Stimulated activated CD8-positive, alpha-beta memory T cell treated with anti-CD3 and anti-CD28 coated beads, Interleukin-15, amount 100 ng/mL, for 4 hours (primary cell): ENCODE results near the gene MSH2.

ENCODE experiments used
- DNase-seq, 2 donors: peaks; one replicate each; pipeline ENCODE4 v3.0.0-alpha.2; 2020; ENCODE audit warnings: low read depth in 2 of 2

MSH2 gene

DNA sequence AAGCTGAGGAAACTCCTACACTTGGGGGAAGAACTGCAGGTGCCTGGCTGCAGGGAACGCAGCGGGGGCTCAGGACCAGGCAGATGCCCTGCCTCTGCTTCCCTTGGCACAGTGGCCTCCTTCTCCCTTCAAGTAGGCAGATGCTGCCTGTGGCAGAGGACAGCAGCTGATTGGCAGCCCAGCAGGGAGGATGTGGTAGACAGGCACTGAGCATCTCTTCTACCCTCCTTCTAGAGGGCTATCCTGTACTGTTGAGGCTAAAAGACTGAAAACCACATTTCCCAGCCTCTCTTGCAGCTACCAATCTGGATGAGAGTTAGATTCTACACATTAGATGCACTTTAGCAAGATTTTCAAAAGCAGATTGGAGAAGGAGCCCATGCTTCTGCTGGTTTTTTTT is 105.7 kb downstream of the MSH2 start:
- no peak for DNase-seq

GRCh38 chr2:47509250-47509649 is 106.3 kb downstream of the MSH2 start:
- no peak for DNase-seq

DNA sequence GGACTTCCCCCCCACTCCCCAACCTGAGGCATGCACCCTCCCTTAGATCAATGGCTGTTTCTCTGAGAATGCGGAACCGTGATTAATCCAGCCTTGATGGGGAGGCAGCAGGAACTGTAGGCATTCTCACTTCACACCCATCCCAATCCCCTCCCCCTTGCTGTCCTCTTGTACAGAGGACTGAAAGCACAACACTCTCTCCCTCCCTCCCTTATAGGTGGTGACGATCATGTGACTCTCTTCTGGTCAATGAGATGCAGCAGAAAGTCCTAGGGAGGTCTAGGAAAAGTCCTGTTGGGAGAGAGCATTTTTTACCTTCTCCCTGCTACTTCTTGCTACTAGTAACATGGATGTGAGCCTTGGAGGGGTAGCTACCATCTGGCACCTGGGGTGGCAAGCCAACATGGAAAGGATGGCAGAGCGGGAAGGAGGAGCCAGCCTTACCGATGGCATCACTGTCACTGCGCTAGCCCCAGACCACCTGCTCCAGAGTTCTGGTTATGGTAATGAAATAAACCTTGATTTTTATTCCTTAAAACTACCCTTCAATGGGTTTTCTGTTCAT is 106.9 kb downstream of the MSH2 start:
- no peak for DNase-seq

DNA sequence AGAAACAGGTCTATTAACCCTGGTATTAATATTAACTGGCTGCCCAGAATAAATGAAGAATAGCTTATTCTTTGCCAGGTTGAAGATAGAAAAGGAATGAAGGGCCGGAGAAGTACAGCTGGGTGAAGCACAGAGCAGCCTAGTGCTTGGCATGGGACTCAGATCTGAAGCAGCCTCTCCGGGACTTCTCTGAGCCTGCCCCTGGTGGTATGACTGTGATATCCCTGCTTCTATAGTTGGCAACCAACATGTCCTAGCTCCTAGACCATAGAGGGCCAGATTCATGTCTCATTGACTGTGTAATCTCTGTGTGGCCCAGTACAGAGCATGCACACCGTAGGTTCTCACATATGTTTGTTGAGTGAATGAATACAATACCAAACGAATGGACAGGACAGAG is 107.8 kb downstream of the MSH2 start:
- DNase-seq, result no peak

DNA sequence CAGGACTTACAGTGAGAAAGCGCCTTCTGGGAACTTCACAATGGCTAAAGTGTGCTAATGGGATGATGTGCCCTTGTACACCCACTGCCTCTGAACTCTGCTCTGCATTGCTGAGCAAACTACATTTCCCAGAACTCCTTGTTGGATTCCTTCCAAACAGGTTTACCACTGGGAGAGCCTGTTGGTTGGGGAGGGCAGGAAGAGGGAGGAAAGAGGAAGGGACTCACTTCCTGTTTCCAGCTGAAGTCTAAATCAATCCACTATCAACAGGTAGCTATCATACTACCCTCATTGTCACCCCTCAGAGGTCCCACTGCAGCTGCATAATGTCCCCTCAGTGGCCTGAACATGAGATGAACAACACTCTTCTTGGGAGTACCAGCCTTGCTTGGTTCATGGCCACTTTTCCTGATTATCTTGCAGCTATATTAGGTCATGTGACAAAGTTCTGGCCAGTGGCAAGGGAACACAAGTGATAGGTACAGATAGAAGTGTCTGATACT is 109.7 kb downstream of the MSH2 start:
- DNase-seq, result no peak

GRCh38 chr2:47513981-47514520 is 111.1 kb downstream of the MSH2 start:
- no peak for DNase-seq

DNA sequence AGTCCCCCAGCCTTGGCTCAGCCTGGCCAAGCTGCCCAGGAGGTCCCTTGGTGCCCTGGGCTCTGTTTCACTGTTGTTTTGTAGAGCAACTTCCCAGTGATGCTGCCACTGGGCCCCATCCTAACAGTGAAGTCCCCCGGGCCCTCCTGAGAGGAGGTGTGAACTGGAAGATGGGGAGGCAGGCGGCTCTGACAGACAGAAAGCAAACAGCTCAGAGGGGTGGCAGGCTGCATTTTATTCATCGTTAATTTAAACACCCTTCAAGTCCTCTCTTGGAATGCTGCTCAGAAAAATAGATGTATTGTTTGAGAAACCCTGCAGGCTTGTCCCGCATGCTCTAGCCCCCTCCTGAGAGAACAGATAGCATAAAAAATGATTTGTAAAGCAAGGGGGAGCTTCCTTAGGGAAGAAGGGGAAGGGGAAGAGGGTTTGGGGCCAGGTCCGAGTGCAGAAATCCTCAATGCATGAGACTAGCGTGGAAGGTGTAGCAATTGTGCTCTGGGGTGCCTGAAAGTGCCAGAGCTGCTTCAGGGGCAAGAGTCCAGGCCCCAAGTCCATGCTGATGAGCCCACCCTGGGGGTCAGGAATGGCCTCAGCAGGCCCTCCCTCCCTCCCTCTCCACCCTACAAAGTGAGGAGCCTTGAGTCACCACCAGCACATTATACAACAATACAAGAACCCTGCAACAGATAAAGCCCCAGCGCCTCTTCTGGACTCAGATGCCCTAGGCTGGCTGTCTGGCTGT is 113.6 kb downstream of the MSH2 start:
- no peak for DNase-seq

- no peak for DNase-seq
These were observed 115.7 kb downstream of the MSH2 start for GRCh38 chr2:47518497-47519146.

DNA sequence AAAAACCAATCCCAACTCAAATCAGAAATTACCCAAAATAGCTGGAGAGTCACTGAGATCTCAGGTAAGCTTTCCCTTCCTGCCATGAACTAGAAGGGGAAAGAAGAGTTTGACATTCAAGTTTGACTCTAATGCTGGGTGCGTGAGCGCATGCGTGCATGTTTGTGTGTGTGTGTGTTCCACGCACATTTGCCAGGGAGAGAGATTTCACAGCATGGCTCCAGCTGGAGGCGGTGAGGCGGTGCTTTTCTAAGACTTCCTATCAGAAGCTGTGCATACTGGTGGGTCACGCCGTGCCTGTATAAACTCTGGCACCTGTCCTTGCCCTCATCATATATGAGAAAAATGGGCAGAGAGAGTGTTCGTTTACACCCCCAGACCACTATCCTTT is 116.2 kb downstream of the MSH2 start:
- DNase-seq, result no peak

DNA sequence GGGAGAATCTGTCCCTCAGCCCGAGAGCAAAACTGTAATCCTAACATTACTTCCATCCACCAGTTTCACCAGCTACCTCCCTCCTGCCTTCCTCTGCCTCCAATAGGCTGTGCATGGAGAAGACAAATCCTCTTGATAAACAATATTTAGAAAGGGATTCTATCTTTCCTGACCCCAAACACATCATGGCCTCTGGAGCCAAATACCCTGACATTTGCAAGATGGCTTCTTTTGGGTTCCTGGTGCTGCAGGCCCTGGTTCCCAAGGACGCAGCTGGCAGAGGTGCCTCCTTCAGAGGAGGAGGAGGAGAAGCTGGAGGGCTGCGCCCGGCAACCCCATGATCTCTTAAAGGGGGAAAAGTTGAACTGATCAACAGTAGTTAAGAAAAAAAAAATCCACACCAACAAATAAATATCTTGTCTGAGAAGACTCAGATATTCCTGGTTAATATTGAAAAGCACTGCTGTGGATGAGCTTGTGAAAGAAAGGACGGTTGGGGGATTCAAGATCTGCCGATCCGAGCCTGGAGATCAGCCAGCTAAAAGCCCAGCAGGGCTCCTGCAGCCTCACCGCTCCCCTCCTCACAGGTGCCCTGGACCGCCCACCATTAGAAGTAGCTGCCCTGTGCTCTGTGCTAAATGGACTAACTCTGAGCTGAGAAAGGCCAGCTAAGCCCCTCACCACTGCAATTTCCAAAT is 116.8 kb downstream of the MSH2 start:
- DNase-seq, result no peak

GRCh38 chr2:47520302-47520630 is 117.3 kb downstream of the MSH2 start:
- no peak for DNase-seq

- peak; percentile 53 to 59 for DNase-seq
These were observed 118.1 kb downstream of the MSH2 start for GRCh38 chr2:47520825-47521665.

GRCh38 chr2:47521666-47522285 is 118.8 kb downstream of the MSH2 start:
- DNase-seq, result no peak

GRCh38 chr2:47525167-47525566 is 122.2 kb downstream of the MSH2 start:
- no peak for DNase-seq

GRCh38 chr2:47528455-47528854 is 125.5 kb downstream of the MSH2 start:
- DNase-seq, result no peak

GRCh38 chr2:47528874-47529273 is 125.9 kb downstream of the MSH2 start:
- DNase-seq, result no peak

DNA sequence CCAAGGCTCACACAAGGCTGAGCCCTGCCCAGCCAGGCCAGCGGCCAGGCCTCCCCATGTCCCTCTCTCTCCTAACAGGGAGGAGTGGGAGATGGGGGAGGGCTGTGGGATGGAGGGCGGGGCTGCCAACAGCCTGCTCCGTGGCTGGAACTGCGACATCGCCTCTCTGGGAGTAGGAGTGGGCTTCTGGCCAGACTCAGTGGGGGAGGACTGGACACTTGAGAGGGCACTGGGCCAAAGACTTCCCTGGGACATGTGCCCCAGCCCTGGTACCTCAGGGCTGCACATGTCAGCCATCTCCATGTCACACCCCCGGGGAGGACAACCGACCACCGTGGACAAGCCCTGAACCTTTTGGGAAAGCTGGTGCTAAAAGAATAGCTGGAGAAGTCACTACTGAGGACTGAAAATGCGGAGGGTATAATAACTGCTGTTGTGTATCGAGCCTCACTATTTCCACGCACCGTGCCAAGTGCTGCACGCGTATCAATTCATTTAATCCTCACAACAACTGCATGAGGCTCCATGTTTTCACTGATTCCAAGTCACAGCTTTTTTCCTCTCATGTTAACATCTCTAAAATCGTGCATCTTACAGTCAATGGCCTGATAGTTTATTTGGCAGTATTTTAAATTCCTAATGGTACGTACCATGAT is 127.3 kb downstream of the MSH2 start:
- DNase-seq, result no peak

GRCh38 chr2:47531378-47532042 is 128.6 kb downstream of the MSH2 start:
- DNase-seq, result no peak
